GM21717 (cell line): ENCODE data around the gene PPM1H.
"Not testable (repeated sequence)": the region's sequence is repeated elsewhere in the genome, so short reads cannot be mapped to it uniquely, and the experiment has no call there.

Source experiments
- ATAC-seq: cut with Tn5 transposase; IDR thresholded peaks from one replicate; pipeline ENCODE4 v1.9.1; 2021; ENCODE audit warnings: mild to moderate bottlenecking, moderate library complexity; ENCODE audit not compliant: unreplicated experiment

The PPM1H gene

GRCh38 chr12:62693376-62694050, 241.4 kb downstream of the PPM1H start:
- ATAC-seq = no peak

- no peak for ATAC-seq
Measured at GRCh38 chr12:62692884-62693283, 242.1 kb downstream of the PPM1H start.

- no peak for ATAC-seq
Measured at GRCh38 chr12:62691309-62691708, 243.6 kb downstream of the PPM1H start.

GRCh38 chr12:62689042-62689839, 245.7 kb downstream of the PPM1H start:
- no peak for ATAC-seq

GRCh38 chr12:62686938-62687337, 248.0 kb downstream of the PPM1H start:
- no peak for ATAC-seq

- no peak for ATAC-seq
Measured at GRCh38 chr12:62684570-62685295, 250.2 kb downstream of the PPM1H start.

GRCh38 chr12:62683776-62684569, 251.0 kb downstream of the PPM1H start:
- ATAC-seq = no peak

GRCh38 chr12:62681306-62681705, 253.6 kb downstream of the PPM1H start:
- no peak for ATAC-seq

- no peak for ATAC-seq
Measured at GRCh38 chr12:62679608-62680007, 255.3 kb downstream of the PPM1H start.

- no peak for ATAC-seq
Measured at GRCh38 chr12:62677355-62677754, 257.6 kb downstream of the PPM1H start.

- ATAC-seq = no peak
Measured at GRCh38 chr12:62676521-62677307, 258.2 kb downstream of the PPM1H start.

- ATAC-seq = no peak
Measured at GRCh38 chr12:62673028-62673815, 261.7 kb downstream of the PPM1H start.

- no peak for ATAC-seq
Measured at GRCh38 chr12:62670986-62671720, 263.8 kb downstream of the PPM1H start.

GRCh38 chr12:62668782-62669181, 266.2 kb downstream of the PPM1H start:
- ATAC-seq = no peak

- not testable (repeated sequence) for ATAC-seq
Measured at GRCh38 chr12:62664951-62665350, 270.0 kb downstream of the PPM1H start.

GRCh38 chr12:62660756-62661155, 274.2 kb downstream of the PPM1H start:
- ATAC-seq = no peak

- no peak for ATAC-seq
Measured at GRCh38 chr12:62659453-62660295, 275.3 kb downstream of the PPM1H start.

GRCh38 chr12:62658910-62659309, 276.0 kb downstream of the PPM1H start:
- no peak for ATAC-seq
